OCI-M2 (cell line): ENCODE data around the gene AUP1.

Experiments used
- DNase-seq: peaks from one replicate; lab custom pipeline; 2025; ENCODE audit not compliant: unreplicated experiment; lab: John Stamatoyannopoulos, UW

AUP1 gene

DNA sequence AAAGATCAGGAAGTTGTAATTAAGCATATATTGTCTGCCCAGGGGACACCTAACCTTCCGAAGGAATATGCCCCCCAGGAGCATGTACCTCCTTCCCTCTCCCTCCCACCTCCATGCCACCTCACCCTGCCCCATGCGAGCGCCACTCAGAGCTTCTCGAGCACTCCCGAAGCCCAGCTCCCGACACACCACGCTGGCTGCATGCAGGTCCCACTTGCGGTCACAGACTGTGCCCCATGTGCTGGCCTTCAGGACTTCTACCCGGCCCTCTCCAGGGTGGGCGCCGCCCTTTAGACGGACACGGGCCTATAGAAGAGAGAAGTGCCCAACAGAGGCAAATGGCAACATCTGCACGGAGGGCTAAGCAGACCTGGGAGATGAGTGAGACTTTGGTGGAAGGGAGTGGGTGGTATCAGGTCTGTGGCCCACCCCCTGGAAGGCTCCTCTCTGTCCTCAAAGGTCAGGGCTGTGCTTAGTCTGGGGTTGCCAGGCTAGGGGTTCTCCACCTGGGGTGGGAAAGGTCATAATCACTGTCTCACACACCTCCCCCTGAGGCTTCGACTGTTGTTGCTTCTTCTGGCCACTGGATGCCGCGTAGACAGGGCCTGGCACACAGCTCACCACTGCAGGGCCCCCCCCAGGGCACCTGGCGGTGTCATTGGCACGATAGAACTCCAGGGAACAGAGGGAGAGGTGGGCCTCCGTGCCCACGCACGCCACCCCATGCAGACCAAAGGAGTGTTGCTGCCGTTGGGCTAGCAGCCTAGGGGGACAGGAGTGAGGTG, 6.9 kb upstream of the AUP1 start:
- no peak for DNase-seq

GRCh38 chr2:74535440-74535965, 6.0 kb upstream of the AUP1 start:
- no peak for DNase-seq

DNA sequence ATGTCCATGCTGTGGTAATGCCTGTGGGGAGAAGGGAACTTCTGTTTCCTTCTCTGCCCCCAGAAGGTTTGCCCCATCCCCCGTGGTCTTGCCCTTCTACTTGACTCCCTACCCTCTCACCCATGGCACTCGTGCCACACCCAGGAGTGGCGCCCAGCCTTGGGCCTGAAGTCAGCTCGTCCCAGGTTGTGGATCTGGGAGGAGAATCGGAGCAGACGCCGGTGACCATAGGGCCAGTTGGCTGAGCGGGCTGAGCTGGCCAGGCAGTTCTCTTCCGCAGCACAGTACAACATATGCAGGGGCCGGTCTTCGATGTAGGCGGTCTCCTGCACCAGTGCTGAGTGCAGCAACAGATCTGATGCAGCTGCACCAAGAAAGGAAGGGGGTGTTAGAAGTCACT, 4.9 kb upstream of the AUP1 start:
- DNase-seq: no peak

DNA sequence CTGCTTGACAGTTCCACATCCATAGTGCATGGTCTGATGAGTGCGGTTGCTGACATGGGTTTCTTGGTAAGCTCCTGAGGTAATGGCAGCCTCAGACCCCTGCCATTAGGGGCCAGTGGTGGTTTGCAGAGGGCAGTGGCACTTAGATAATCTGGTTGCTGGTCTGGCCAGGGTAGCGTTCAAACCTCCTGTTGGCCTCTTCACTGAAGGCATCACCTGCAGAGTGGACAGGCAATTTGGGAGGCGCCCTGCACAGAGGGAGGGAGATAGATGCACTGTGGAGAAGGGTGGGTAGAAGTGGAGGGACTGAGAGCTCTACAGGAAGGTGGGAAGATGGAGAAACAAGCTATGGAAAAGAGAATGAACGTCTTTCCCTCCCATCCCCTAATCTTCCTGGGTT, 4.0 kb upstream of the AUP1 start:
- DNase-seq: no peak

DNA sequence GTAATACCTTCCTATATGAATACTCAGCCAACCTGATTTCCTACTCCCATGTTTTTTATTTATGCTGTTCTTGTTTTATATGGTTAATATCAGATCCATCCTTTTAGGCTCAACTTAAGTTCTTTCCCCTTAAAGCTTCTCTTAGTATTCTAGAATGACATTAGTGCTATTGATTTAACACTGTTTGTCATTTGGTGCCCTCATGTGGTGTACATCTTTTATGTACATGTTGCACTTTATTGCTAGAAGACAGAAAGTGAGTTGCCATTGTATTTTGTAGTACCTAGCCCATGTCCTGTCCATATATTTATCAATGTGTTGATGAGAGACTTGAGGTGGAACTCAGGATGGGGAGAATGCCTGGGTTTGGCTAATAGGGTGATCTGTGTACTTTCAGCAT, 2.7 kb upstream of the AUP1 start:
- no peak for DNase-seq

GRCh38 chr2:74531666-74532065, 2.2 kb upstream of the AUP1 start:
- DNase-seq: no peak

GRCh38 chr2:74530239-74531187, 1.0 kb upstream of the AUP1 start:
- DNase-seq: no peak

DNA sequence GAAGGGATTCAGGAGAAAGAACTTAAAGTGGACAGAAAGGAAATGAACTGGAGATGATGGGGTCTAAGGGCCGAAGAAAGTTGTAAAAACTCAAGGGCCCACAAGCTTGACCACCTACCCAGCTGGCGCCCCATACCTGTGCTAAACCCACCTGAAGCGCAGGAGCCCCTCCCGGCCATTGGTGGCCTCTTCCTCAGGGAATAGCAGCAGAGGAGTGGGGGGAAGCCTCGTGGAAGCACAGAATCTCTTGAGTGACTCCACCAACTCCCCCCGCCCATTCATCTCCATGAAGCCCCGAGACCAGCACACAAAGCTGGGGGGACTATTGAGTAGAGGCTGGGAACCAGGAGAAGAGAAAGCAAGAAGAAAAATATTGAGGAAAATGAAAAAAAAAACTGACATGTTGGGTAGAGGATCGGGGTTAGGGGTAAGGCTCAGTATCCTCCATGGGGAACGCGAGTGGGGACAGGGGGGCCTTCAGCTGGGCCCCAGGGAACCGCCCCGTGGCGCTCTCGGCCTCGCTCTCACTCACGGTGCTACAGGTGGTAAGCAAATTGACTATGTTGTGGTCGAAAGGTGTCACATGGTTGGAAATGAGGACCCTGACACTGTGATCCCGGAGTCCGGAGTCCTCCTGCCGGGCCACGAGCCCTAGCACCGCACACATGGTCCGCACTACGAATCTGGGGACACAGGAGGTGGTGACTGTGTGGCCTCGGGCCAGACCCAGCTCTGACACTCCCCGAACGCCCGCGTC, 728 bp downstream of the AUP1 start:
- DNase-seq: no peak

GRCh38 chr2:74527741-74528140, 1.8 kb downstream of the AUP1 start:
- no peak for DNase-seq

DNA sequence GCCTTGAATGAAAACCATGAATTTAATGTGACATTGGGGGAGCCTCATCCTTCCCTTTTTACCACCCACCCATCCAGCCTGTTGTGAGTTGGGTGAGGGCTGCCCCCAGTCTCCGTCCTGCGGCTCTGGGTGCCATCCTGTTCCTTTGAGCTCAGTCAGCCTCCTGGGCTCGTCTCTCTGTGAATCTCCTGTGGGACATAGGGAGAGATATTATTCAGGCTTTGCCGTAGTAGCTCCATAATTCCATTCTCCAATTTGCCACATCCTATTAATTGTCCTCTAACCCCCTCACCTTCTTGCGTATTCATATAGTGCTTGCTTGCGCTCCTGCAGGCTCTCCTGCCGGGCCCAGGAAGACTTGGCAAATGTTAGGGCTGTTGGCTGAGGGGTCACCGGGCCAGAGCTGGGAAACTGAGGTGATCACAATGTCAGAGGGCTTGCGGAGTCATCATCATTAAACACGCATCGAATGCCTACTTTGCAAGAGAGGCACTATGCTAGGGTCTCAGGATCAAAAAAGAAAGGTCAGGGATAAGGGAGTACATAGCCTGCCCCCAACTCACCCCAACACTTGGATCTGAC, 2.8 kb downstream of the AUP1 start:
- no peak for DNase-seq

DNA sequence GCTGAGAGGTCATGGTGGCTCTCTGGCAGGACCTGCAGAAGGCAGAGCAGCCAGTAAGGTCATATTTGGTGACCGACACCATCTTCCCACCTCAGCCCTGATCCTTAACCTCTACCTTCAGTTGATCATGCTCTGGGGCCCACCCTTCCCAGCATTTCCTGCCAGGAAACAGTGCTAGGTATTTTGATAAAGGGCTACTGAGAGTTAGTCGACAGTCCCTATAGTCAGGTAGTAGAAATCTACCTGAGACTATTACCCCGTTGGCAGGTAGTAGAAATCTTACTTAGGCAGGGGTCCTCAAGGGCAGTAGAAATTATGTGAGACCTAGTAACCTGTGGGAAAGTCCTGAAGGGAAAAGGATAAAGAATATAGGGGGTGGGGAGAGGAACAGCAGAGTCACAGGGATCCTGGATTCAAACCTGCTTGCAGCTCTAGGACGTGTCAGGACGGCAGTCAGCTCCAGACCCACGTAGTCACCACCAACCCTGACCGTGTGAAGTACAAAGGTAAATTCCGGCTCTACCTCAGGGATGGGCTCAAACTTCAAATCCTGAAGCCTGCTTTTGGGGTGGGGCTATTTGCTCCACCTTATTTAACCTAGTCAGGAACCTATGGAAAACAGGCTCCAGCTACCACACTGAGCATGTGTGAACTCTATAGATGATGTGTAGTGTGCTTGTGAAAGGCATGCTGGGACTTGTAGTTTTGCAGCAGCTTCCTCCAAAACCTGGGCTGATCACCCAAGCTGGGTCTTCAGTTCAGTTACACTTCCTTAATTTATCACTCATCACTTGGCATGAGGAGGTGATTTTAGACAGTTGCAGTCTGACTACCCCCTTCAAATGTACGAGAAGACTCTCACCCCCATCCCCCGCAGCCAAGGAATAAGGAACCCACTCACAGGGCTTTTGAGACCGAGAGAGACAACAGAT, 3.5 kb downstream of the AUP1 start, which contains the start of gene DQX1:
TSS of gene DQX1 (minus strand) at position 515 of the 932 bp plus-strand sequence. CDS start at position 13, 502 bp downstream.
- DNase-seq: no peak

DNA sequence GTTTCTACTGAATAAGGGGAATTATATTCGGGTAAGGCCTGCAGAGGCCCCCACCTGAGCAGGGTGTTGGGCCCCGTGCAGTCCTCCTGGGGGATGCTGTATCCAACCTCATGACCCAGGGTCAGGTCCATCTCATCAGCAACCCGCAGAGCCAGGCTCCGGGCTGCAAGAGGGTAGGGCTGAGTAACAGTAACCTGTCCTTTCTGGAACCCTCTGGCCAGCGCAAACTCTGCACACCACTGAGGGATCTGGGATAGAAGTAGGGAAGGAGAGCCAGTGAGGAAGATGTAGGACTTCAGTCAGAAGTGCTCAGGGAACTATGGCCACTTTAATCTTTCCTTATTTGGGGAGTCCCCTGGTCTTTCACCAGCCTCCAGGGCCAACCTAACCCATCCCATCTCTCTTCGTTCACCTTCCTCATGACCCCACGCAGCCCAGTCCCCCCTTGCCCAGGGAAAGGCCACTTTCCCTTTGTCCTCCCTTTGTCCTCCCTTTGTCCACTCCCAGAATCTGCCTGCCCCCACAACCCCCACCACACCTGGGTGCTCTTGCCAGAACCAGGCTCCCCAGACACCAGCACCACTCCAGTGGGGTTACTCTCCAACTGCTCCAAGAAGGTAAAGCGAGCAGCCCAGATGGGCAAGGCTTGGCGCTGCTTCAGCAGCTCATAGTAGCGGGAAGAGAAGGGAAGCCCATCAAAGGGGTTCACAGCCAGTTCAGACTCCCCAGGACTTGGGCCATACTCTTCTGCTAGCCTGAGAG, 4.4 kb downstream of the AUP1 start:
- no peak for DNase-seq

DNA sequence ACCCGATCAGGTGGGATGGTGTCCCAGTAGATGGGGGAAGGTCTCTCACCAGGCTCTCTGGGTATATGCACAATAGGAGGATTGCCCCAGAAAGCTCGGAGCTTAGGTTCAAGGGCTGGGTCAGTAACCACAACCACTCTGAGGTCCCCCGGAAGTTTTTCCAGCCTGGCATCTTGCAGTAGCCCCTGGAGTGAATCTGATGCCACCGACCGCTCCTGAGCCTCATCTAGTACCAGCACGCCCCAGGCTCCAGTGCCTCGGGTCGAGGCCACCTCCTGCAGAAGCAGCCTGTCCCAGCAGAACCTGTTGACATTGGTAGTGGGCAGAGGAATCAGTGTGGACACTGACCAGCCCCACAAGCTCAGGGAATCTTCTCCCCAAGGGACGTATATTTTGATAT, 5.5 kb downstream of the AUP1 start:
- no peak for DNase-seq

- no peak for DNase-seq
Observed at GRCh38 chr2:74522516-74522915, 7.0 kb downstream of the AUP1 start.

GRCh38 chr2:74516650-74517049, 12.9 kb downstream of the AUP1 start:
- DNase-seq: no peak

GRCh38 chr2:74515981-74516633, 13.4 kb downstream of the AUP1 start:
- no peak for DNase-seq

DNA sequence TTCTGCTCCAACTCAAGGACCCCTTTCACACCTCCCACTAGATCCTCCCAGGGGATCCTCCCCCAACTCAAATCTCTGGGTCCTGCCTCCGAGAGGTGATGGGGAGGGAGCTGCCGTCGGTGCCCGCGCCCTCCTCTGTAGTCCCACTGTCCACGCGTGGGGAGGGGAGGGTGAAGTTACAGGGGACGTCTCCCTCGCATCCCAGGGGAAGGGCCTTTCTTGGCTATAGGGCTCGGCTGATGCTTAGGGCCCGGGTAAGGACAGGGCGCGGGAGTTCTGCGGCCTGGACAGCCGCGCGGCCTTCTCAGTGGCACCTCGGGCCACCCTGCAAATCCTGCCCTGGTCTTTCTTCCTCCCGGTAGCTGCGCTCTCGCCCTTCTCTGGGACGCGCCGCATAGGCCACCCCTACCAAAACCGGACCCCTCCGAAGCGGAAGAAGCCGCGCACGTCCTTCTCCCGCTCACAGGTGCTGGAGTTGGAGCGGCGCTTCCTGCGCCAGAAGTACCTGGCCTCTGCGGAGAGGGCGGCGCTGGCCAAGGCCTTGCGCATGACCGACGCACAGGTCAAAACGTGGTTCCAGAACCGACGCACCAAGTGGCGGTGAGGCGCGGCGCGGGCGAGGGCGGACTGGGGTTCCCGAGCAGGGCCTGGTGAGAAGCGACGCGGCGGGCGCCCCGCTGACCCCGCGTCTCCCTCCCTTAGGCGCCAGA, 14.1 kb downstream of the AUP1 start:
- DNase-seq: no peak
